ENCODE measurements around the gene SNRNP70. TPM values are rescaled to one million over a fixed set of nuclear protein-coding genes. Genes with fewer than 3 reads are reported as not detected.

SNRNP70 gene
- total and polyA plus RNA-seq, 2 of the 13 experiments (the other 11 are each of a cell fraction or from before 2014, with no cell fraction given), result 150 to 210 TPM

DNA sequence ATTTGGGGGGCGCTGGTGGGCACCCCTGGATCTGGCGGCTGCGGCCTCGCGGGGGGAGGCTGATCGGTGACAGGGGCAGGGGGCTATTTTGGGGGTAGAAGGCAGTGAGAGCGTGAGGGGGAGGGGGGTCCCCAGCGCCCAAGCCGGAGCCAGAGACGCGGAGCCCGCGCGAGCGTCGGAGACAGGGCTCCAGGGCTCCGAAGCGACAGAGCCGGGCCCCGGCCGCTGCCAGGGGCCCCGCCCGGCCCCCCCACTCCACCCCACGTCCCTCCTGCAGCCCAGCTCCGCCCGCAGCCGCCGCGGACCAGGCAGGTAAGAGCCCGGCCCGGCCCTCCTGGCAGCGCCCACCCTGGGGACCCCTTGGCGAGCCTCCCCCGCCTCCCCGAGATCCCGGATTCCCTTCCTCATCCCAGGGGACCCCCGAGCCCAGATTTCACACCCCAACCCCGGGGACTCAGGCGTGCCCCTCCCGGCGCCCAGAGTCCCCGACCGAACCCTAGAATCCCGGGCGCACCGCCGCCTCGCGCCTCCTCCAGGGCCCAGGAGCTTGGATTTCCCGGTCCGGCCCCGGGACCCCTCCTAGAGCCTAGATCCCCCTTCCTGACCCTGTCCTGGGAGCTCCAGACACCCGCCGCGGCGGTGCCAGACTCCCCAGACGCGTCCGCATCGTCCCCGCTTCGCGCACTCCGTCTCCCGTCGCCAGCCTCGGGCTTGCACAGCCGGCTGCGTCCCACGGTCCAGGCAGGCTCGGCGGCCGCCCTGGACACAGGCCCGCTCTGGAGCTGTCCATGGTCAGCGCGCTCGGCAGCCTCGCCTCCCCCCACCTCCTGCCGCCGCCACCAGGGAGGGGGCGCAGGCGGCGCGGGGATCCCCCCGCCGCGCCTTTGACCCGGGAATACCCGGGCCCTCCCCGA, 34.4 kb downstream of the SNRNP70 start, which contains the start of gene PPFIA3 (continued):
- TF ChIP-seq, protein P1, sequence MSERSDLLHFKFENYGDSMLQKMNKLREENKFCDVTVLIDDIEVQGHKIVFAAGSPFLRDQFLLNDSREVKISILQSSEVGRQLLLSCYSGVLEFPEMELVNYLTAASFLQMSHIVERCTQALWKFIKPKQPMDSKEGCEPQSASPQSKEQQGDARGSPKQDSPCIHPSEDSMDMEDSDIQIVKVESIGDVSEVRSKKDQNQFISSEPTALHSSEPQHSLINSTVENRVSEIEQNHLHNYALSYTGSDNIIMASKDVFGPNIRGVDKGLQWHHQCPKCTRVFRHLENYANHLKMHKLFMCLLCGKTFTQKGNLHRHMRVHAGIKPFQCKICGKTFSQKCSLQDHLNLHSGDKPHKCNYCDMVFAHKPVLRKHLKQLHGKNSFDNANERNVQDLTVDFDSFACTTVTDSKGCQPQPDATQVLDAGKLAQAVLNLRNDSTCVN (CRISPR knock-in tag; IDR thresholded peaks at IDR 0.05; ENCODE audit: borderline replicate concordance), result peak; percentile 88
- peak; percentile 82; the same call in 1 of the 2 replicates for TF ChIP-seq ZBTB38 (CRISPR knock-in tag; IDR thresholded peaks at IDR 0.05)
- TF ChIP-seq, protein P2, sequence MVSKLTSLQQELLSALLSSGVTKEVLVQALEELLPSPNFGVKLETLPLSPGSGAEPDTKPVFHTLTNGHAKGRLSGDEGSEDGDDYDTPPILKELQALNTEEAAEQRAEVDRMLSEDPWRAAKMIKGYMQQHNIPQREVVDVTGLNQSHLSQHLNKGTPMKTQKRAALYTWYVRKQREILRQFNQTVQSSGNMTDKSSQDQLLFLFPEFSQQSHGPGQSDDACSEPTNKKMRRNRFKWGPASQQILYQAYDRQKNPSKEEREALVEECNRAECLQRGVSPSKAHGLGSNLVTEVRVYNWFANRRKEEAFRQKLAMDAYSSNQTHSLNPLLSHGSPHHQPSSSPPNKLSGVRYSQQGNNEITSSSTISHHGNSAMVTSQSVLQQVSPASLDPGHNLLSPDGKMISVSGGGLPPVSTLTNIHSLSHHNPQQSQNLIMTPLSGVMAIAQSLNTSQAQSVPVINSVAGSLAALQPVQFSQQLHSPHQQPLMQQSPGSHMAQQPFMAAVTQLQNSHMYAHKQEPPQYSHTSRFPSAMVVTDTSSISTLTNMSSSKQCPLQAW (CRISPR knock-in tag; IDR thresholded peaks at IDR 0.05), result peak; percentile 45; the same call in 1 of the 2 replicates
- peak; percentile 57; the same call in 1 of the 2 replicates for TF ChIP-seq SP2 (CRISPR knock-in tag; IDR thresholded peaks at IDR 0.05)
- peak; percentile 65; the same call in 1 of the 2 replicates for TF ChIP-seq MXD4 (CRISPR knock-in tag; IDR thresholded peaks at IDR 0.05)
- TF ChIP-seq, protein P3, sequence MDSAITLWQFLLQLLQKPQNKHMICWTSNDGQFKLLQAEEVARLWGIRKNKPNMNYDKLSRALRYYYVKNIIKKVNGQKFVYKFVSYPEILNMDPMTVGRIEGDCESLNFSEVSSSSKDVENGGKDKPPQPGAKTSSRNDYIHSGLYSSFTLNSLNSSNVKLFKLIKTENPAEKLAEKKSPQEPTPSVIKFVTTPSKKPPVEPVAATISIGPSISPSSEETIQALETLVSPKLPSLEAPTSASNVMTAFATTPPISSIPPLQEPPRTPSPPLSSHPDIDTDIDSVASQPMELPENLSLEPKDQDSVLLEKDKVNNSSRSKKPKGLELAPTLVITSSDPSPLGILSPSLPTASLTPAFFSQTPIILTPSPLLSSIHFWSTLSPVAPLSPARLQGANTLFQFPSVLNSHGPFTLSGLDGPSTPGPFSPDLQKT (CRISPR knock-in tag; IDR thresholded peaks at IDR 0.05; ENCODE audit: borderline replicate concordance), result no peak
- no peak; the same call in 1 of the 2 replicates for TF ChIP-seq RFXAP (CRISPR knock-in tag; IDR thresholded peaks at IDR 0.05; ENCODE audit: borderline replicate concordance)
- peak; percentile 45 for TF ChIP-seq FOSL2 (CRISPR knock-in tag; IDR thresholded peaks at IDR 0.05)
- peak; percentile 83 for TF ChIP-seq ZNF788 (CRISPR knock-in tag; IDR thresholded peaks at IDR 0.05; ENCODE audit: borderline replicate concordance)
- TF ChIP-seq, protein P4, sequence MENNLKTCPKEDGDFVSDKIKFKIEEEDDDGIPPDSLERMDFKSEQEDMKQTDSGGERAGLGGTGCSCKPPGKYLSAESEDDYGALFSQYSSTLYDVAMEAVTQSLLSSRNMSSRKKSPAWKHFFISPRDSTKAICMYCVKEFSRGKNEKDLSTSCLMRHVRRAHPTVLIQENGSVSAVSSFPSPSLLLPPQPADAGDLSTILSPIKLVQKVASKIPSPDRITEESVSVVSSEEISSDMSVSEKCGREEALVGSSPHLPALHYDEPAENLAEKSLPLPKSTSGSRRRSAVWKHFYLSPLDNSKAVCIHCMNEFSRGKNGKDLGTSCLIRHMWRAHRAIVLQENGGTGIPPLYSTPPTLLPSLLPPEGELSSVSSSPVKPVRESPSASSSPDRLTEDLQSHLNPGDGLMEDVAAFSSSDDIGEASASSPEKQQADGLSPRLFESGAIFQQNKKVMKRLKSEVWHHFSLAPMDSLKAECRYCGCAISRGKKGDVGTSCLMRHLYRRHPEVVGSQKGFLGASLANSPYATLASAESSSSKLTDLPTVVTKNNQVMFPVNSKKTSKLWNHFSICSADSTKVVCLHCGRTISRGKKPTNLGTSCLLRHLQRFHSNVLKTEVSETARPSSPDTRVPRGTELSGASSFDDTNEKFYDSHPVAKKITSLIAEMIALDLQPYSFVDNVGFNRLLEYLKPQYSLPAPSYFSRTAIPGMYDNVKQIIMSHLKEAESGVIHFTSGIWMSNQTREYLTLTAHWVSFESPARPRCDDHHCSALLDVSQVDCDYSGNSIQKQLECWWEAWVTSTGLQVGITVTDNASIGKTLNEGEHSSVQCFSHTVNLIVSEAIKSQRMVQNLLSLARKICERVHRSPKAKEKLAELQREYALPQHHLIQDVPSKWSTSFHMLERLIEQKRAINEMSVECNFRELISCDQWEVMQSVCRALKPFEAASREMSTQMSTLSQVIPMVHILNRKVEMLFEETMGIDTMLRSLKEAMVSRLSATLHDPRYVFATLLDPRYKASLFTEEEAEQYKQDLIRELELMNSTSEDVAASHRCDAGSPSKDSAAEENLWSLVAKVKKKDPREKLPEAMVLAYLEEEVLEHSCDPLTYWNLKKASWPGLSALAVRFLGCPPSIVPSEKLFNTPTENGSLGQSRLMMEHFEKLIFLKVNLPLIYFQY (CRISPR knock-in tag; IDR thresholded peaks at IDR 0.05; ENCODE audit: borderline replicate concordance), result peak; percentile 47; the same call in 1 of the 2 replicates
- TF ChIP-seq ATF7-NPFF (CRISPR knock-in tag; IDR thresholded peaks at IDR 0.05; ENCODE audit: low read depth), result peak; percentile 79; the same call in 1 of the 2 replicates
- 0 out of 2 replicates have a peak, but pooled peaks have one; percentile 31 for TF ChIP-seq HIVEP1 (CRISPR knock-in tag; IDR thresholded peaks at IDR 0.05)
- TF ChIP-seq, protein P5, sequence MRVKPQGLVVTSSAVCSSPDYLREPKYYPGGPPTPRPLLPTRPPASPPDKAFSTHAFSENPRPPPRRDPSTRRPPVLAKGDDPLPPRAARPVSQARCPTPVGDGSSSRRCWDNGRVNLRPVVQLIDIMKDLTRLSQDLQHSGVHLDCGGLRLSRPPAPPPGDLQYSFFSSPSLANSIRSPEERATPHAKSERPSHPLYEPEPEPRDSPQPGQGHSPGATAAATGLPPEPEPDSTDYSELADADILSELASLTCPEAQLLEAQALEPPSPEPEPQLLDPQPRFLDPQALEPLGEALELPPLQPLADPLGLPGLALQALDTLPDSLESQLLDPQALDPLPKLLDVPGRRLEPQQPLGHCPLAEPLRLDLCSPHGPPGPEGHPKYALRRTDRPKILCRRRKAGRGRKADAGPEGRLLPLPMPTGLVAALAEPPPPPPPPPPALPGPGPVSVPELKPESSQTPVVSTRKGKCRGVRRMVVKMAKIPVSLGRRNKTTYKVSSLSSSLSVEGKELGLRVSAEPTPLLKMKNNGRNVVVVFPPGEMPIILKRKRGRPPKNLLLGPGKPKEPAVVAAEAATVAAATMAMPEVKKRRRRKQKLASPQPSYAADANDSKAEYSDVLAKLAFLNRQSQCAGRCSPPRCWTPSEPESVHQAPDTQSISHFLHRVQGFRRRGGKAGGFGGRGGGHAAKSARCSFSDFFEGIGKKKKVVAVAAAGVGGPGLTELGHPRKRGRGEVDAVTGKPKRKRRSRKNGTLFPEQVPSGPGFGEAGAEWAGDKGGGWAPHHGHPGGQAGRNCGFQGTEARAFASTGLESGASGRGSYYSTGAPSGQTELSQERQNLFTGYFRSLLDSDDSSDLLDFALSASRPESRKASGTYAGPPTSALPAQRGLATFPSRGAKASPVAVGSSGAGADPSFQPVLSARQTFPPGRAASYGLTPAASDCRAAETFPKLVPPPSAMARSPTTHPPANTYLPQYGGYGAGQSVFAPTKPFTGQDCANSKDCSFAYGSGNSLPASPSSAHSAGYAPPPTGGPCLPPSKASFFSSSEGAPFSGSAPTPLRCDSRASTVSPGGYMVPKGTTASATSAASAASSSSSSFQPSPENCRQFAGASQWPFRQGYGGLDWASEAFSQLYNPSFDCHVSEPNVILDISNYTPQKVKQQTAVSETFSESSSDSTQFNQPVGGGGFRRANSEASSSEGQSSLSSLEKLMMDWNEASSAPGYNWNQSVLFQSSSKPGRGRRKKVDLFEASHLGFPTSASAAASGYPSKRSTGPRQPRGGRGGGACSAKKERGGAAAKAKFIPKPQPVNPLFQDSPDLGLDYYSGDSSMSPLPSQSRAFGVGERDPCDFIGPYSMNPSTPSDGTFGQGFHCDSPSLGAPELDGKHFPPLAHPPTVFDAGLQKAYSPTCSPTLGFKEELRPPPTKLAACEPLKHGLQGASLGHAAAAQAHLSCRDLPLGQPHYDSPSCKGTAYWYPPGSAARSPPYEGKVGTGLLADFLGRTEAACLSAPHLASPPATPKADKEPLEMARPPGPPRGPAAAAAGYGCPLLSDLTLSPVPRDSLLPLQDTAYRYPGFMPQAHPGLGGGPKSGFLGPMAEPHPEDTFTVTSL (CRISPR knock-in tag; IDR thresholded peaks at IDR 0.05; ENCODE audit: borderline replicate concordance), result no peak
